NCI-H1436 treated with DMSO at 0.1 percent for 48 hours (cell line): Measurements from ENCODE around the gene FAM3A.

Experiments used
- DNase-seq: peaks from one replicate; lab custom pipeline; 2025; lab: John Stamatoyannopoulos, UW

FAM3A gene

DNA sequence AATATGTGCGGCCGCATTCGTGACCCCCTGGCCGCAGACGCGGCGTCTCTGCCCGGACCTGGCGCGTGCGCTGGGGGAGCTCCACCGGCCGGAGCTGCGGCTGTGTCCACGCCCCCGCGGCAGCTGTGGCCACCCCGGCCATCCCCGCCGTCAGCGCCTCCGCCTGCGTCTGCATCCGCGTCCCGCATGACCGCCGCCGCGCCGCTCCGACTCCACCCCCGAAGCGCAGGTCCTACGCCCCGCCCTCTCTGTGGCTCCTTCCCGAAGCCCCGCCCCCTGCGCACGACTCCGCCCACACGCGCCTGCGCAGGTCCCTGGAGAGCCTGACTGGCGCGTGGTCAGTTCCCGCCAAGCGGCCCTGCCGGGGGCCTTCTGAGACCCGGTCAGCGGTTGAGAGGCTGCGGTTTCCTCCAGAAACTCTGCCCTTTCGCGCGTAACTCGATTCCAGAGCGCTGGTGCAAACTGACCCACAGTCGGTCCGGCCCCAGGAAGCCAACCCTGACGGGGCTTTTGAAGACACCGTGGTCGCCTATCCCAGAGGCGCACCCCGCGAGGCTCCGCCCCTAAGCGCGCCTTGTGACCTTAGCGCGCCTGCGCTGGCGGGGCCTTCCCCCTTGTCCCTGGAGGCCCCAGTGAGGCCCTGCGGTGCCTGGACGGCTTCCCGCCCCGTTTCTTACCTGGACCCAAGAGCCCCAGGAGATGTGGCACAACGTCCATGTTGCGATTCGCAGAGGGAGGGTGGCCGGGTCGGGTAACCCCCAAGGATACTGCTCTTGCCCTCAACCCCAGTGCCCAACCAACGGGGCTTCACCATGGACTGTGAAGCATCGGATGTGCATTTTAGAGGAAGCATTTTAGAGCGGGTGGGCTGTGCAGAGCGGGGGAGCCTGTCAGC, 37.1 kb downstream of the FAM3A start, which contains the start of gene LAGE3:
Gene LAGE3, minus strand, starts transcription at position 554 of the 895 bp plus-strand sequence. Its CDS starts 366 bp downstream, at position 188.
- peak; percentile 76 for DNase-seq

DNA sequence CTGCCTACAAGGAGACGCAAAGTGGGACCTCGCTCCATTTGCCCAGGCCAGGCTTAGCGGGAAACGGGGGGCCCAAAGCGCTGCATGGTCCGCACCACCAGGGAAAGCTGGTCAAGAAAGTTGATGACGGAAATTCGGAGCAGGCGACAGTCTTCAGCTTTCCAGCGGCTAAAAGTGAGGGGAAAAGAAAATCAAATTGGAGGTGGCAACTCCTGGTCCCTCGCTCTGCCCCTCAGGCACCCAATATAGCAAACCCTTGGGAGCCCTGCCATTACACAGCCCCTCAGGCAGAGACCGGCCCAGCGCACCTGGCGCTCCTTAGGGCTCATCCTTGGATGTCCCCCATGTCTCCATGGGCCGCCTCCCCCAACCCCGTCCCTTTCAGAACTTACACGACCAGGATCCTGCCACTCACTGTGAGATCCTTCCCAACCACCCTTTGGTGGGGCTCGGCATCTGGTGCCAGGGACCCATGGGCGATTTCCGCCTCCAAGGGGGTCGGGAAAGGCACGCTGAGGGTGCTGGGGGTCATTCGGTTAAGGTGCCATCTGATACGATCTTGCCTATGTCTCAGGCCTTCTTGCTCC, 38.0 kb downstream of the FAM3A start:
- DNase-seq, result no peak

DNA sequence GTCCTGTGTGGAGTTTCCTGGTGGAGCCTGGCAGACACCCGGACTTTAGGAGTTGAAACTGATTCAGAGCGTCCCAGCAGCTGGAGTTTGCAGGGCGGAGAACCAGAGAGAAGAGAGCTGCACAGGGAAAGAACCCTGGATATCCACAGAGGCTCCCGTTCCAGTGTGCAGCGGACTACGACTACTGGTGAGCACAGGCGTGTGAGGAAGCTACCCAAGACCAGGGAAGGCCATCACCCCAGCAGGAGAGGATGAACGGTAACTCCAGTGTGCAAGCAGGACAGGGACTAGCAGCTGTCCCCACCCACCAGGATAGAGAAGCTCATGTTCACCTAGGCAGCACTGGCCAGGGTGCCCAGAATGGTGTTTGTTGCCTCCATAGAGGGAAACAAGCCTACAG, 39.2 kb downstream of the FAM3A start:
- no peak for DNase-seq

DNA sequence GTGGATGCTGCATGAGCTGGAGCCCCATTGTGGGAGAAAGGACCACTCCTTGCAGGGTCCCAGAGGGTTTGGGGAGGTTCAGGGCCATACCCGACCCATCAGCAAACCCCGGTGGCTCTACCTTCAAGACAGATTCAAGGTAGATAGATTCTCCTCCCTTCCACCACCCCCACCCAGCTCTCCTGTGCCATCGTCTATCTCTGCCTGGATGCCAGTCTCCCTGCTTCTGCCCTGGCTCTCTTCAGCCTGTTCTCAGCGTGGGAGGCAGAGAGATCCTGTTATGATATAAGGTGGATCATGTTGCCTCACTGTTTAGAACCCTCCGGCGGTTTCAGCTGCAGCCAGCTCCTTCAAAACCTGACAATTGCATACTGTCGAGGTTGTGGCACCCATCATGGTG, 42.3 kb downstream of the FAM3A start:
- DNase-seq, result no peak

DNA sequence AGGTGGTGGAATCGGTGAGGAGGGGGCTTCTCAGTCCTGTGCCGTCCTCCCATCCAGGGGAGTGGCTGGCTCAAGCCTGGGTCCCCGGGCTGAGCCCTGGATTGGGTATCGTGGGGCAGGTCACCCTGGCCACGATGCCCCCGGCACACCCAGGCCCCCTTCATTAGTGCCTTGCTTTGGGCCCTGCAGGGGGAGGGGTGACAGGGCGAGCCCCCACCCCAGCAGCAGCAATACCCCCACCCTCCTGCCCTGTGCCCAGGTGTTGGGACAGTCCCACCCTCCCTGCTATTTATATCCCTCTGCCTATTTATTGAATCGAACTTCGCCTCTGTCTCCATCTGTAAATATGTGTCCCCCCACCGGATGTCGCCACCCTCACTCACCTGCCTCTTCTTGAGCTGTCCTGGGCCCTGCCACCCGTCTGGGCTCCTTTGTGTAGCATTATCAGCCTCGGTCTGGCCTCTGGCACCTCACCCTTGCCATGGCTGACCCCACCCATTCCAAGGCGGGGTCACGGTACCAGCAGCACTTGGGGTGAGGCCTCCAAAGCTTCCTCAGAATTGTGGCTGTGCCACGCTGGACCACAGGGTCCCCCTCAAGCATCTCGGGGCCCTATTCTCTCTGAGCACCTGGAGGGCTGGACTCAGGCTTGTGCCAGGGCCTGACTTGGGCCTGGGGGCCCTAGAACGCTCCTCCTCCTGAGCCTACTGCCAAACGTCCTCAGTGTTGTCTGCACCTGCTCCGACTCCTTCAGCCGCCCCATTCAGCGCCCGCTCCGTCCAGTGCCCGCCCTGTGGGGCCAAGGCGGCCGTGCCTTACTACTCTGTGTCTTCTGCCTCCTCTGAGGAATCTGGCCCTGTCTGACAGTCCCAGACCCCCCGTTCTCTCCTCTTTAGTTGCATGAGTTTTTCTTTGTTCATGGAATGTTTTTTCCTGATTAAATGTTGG, 43.1 kb downstream of the FAM3A start:
- DNase-seq, result no peak

DNA sequence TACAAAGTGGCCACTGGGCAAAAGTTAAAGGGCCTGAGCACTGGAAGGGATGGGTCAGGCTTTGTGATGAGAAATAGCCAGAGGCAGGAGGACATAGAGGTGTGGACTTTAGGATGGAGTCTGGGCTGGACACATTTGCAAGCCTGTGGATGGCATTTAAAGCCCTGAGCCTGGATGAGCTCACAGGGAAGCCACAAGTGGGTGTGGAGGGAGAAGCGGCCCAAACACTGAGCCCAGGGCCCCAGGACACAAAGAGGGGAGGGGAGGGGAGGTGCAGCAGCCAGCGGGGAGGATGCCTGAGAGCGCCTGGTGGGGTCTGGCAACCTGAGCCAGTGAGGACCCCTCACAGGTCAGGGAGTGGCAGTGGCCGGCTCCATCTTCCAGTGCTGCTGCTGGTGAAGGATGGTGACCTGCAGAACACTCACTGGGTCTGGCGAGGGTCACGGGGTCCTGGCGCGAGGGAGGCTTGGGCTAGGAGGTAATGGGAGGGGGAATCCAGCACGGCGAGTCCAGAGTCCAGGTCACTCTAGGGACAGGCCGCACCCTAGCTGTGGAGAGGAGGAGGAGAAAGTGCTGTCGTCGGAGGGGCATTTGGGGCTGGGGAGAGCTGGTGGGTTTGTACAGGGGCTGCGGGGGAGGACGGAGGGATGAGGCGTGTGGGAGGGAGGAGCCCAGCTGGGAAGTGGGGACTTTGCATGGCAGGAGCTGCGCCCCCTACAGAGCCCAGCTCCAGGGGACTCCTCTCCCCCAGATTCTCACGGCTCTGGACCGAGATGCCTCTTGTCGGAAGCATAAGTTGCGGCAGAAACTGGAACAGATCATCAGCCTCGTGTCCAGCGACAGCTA, 44.0 kb downstream of the FAM3A start:
- DNase-seq, result no peak

DNA sequence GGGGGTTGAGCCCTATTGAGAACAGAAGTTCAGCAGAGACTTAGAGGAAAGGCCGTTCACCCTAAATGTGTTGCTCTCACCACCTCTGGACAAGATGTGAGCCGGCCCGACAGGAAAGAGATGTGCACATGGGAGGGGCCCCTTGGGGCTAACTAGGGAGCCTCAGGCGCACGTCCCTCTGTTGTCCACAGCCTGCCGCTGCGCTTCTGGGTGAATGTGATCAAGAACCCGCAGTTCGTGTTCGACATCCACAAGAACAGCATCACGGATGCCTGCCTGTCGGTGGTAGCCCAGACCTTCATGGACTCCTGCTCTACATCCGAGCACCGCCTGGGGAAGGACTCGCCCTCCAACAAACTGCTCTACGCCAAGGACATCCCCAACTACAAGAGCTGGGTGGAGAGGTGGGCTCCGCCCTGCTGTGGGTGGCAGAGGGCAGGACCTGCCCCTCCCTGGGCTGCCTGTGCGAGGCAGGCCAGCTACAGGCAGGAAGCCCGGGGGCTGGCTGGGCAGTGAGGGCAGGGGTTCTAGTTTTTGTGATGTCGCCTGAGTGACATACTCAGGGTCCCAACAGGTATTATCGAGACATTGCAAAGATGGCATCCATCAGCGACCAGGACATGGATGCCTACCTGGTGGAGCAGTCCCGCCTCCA, 45.0 kb downstream of the FAM3A start:
- no peak for DNase-seq

DNA sequence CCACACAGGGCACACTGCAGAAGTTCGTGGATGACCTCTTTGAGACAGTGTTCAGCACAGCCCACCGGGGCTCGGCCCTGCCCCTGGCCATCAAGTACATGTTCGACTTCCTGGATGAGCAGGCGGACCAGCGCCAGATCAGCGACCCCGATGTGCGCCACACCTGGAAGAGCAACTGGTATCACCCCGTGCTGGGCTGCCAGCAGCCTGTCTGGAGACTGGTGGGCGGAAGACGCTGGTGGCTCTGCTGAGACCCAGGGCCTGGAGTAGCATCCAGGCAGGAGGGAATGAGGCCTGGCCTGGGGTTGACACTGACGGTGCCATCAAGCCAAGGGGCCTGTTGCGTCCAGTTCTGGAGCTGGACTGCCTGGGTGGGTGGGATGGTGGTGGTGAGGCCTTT, 45.6 kb downstream of the FAM3A start:
- DNase-seq, result no peak

DNA sequence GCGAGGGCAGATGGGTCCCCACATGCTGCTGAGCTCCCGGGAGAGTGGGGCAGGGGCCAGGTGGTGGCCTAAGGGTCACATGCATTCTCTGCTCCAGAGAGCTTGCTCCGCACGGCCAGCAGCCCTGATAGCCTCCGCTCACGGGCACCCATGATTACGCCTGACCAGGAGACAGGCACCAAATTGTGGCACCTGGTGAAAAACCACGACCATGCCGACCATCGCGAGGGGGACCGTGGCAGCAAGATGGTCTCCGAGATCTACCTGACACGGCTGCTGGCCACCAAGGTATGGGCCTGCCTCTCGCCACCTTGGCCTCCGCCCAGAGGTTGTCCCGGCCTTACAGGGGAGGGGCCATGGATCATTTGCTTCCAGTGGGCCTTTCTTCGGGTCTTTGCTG, 46.2 kb downstream of the FAM3A start:
- DNase-seq, result no peak

DNA sequence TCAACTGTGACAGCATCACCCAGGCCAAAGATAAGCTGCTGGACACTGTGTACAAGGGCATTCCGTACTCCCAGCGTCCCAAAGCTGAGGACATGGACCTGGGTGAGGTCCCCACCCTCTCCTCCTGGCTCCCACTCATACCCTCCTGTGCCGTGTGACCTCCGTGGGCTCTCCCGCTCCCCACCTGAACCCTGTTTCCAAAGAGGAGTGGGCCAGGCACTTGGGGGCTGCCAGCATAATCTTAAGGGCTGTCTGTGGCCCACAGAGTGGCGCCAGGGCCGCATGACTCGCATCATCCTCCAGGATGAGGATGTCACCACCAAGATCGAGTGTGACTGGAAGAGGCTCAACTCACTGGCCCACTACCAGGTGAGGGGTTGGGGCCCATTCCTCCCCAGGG, 46.9 kb downstream of the FAM3A start:
- DNase-seq, result no peak

DNA sequence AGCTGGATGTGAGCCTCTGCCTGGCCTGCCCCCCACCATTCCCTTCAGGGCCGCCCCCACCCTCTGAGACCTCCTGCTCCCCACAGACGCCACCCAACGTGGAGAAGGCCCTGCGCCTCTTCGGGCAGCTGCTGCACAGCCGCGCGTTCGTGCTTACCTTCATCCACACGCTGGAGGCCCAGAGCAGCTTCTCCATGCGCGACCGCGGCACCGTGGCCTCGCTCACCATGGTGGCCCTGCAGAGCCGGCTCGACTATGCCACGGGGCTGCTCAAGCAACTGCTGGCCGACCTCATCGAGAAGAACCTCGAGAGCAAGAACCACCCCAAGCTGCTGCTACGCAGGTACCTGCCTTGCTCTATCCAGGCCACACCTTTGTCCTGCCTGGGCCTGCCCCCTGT, 47.8 kb downstream of the FAM3A start:
- no peak for DNase-seq

DNA sequence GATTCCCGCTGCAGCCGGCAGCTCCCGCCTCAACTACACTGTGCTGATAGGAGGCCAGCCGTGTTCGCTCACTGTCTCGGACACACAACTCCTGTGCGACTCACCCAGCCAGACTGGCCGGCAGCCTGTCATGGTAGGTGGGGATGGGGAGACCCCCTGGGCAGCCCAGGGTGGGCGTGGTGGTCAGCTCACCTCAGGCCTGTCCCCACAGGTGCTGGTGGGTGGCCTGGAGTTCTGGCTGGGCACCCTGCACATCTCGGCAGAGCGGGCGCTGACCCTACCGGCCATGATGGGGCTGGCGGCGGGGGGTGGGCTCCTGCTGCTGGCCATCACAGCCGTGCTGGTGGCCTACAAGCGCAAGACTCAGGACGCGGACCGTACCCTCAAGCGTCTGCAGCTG, 48.5 kb downstream of the FAM3A start:
- DNase-seq, result no peak

DNA sequence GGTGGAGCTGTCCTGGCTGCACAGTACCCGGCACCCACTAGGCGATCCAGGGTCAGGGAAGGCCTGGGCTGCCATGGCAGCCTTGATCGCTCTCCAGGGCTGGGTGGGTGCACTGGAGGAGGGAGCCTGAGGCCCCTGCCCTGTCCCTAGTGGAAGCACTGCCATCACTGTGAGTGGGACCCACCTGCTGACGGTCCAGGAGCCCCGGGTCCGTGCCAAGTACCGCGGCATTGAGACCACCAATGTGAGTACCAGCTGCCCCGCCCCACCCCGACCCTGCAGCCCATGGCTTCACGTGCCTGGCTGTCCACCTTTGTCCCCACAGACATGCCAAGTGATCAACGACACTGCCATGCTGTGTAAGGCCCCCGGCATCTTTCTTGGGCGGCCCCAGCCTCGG, 49.1 kb downstream of the FAM3A start:
- DNase-seq, result no peak

DNA sequence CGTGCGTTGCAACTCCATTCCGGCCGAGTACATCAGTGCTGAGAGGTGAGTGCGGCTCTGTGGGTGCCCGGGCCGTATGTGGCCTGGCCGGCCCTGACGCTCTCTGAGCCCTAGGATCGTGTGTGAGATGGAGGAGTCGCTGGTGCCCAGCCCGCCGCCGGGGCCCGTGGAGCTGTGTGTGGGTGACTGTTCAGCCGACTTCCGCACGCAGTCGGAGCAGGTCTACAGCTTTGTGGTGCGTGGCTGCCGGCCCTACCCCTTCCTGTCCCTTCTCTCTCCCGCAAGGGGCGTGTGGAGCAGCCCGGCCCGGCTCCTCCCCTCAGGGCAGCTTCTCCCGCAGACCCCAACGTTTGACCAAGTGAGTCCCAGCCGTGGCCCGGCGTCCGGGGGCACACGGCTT, 50.0 kb downstream of the FAM3A start:
- DNase-seq, result no peak

DNA sequence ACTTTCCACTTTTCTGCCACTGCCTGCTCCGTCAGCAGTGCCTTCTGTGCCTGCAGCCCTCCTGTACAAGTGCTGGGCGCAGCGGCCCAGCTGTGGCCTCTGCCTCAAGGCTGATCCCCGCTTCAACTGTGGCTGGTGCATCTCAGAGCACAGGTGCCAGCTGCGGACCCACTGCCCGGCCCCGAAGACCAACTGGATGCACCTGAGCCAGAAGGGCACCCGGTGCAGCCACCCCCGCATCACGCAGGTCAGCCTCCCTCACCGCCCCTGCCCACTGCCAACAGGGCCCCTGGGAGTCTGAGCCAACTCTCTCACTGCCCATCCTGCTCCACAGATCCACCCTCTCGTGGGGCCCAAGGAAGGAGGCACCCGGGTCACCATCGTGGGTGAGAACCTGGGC, 50.4 kb downstream of the FAM3A start:
- no peak for DNase-seq

DNA sequence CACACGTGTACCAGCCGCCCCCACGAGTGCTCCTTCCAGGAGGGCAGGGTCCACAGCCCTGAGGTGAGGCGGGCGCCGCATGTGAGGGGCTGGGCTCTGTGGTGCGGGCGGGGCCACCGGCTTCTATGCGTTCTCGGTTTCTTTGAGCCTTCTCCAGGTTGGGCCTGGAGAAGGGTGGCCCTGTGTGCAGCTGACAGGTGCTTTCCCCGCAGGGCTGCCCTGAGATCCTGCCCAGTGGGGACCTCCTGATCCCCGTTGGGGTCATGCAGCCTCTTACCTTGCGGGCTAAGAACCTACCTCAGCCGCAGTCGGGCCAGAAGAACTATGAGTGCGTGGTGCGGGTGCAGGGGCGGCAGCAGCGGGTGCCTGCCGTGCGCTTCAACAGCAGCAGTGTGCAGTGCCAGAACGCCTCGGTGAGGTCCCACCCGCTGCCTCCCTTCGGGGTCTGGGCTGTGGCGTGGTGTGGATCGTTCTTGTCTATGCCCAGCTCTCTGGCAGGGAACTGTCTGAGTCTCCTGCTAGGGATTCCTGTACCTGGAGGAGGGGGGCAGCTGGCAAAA, 51.1 kb downstream of the FAM3A start:
- no peak for DNase-seq

DNA sequence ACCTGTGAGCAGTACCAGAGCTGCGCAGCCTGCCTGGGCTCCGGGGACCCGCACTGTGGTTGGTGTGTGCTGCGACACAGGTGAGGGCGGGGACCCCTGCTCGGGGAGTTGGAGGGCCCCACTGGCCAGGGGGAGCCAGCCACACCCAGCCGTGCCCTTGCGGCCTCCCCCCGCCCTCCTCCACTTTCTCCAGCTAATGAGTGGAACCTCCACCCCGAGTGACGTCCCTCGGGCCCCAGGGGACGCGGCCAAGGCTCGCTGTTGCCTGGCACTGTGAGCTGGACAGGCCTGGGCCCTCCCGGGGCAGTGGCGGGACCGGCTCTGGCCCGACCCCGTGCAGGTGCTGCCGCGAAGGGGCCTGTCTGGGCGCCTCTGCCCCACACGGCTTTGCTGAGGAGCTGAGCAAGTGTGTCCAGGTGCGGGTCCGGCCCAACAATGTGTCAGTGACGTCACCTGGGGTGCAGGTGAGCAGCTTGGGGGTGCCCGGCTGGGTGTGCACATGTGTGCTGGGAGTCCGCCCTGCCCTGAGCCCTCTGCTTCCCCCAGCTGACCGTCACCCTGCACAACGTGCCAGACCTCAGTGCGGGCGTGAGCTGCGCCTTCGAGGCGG, 52.3 kb downstream of the FAM3A start:
- DNase-seq, result no peak

DNA sequence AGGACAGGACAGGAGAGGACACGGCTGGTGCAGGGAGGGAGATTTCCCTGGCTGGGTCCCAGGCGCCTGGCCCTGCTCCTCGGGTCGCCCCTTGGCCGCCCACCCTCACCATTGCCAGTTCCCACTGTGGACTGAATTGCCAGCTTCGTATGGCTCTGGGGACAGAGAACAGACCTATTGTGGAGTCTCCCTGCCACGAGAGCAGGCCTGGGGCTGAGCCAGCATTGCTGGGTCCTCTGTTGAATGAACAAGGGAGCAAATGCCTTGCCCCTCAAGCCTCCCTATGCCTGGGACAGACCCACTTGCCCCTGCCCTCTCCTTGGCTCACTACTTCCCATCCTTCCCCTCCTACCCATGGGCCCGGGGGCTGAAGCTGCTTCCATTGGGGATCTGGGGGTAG, 53.6 kb downstream of the FAM3A start:
- no peak for DNase-seq

DNA sequence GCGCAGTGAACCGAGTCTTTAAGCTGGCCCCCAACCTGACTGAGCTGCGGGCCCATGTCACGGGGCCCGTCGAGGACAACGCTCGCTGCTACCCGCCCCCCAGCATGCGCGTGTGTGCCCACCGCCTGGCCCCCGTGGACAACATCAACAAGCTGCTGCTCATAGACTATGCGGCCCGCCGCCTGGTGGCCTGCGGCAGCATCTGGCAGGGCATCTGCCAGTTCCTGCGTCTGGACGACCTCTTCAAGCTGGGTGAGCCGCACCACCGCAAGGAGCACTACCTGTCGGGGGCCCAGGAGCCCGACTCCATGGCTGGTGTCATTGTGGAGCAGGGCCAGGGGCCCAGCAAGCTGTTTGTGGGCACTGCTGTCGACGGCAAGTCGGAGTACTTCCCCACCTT, 55.7 kb downstream of the FAM3A start:
- DNase-seq, result no peak

DNA sequence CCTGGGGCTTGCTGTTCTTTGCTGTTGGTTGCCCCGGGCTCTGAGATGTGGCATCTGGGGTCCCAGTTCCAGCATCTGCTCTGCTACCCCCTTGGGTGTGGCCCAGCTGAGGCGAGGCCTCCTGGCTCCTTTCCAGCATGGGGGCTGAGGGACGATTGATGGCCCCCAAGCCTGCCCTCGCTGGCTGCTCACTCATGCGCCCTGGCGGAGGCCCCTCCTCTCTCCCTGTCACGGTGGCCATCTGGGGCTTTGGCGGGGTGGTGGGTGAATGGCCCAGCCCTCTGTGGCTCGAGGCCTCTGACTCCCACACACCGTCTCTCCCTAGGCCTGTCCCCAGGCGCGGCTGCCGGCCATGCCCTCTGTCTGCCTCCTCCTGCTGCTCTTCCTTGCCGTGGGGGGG, 56.2 kb downstream of the FAM3A start:
- DNase-seq, result no peak
